GM21717 (cell line): ENCODE data around the gene P3H3.

Experiments
- ATAC-seq: cut with Tn5 transposase; IDR thresholded peaks from one replicate; pipeline ENCODE4 v1.9.1; 2021; ENCODE audit warnings: mild to moderate bottlenecking, moderate library complexity; ENCODE audit not compliant: unreplicated experiment

Gene P3H3

DNA sequence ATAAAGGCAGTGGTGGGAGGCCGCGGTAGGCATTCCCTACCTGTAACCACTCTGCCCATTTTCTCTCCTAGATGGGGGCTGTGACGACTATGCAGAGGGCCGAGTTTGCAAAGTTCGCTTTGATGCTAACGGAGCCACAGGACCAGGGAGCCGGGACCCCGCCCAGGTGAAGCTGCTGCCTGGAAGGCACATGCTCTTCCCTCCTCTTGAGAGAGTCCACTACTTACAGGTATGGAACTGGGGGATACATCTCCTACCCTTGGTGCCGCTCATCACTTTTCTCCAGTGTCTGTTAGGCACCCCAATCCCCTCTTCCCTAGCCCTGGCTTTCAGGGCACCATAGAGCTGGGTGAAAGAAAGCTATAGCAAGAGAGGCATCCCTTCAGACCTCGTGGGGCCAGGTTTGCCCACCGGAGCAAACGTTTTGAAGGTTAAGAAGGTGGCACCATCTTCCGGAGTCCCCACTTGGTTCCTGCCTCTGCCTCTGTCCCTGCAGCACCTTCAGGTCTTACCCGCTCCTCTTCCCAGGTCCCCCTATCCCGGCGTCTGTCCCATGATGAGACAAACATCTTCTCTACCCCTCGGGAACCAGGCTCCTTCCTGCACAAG lies 2.0 kb upstream of the P3H3 start:
- no peak for ATAC-seq

DNA sequence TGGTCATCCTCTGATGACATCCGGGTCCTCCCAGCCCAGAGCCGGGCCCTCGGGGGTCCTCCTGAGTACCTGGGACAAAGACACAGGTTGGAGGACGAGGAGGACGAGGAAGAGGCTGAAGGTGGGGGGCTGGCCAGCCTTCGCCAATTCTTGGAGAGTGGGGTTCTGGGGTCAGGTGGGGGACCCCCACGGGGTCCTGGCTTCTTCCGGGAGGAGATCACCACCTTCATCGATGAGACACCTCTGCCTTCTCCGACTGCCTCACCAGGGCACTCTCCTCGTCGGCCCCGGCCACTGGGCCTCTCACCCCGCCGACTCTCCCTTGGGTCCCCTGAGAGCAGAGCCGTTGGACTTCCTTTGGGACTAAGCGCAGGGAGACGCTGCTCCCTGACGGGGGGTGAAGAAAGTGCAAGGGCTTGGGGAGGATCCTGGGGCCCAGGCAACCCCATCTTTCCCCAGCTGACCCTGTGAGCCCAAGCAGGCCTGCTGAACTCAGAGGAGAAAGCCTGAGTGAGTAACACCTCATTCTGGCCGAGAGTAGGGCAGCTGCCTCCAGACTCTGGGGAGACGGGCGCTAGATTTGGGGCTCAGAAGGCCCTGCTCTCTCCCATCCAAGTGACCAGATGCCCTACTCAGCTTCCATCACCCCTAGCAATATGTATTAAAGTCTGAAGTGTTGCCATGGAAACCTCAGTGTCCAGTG lies 1.3 kb upstream of the P3H3 start:
- no peak for ATAC-seq

DNA sequence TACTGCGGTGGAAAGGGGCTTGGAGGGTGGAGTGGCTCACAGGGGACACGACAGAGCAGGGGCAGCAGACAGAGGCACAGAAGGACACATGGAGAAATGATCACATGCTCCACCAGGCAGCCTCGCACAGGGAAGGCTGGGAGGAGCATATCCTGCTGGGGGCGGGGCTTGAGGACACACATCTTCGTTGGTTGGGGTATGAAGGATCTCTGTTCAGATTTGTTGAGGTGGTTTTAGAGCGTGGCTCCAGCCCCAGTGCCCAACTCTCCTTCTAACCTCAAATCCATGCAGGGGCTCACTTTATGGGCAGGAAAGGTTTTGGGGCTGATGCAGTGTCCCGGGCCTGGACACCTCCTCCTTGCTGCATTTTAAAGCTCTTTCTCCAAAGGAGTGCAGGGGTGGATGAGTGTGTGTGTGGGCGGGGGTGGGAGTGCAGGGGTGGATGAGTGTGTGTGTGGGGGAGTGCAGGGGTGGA lies 733 bp upstream of the P3H3 start:
- no peak for ATAC-seq

DNA sequence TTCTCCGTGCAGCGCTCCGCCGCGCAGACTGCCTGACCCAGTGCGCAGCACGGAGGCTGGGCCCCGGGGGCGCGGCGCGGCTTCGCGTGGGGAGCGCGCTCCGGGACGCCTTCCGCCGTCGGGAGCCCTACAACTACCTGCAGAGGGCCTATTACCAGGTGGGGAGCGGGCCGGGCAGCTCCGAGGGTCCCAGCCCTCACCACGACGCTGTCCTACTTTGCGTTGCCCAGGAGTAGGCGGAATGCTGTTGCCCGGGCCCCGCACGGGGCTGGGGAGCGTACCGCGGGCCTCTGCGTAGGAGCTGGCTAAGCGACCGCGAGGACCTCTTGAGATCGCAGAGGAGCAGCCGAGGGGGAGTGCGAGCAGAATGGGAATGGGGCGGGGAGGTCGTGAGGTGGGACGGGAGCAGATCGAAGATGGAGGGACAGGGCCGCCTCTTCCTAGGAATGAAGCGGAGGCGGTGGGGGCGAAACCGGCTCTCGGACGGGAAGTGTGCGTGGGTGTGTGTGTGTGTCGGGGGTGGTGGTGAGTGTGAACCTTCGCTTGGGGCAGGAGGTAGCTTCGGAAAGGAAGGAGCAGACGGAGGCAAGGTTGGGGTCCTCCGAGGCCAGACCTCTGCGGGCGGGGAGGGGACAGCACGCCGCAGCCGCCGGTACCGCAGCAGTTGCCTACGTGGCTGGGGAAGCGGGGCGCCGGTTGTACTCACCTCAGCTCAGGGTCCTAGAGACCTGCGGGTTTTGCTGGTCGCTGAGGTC lies 751 bp downstream of the P3H3 start:
- ATAC-seq = no peak

DNA sequence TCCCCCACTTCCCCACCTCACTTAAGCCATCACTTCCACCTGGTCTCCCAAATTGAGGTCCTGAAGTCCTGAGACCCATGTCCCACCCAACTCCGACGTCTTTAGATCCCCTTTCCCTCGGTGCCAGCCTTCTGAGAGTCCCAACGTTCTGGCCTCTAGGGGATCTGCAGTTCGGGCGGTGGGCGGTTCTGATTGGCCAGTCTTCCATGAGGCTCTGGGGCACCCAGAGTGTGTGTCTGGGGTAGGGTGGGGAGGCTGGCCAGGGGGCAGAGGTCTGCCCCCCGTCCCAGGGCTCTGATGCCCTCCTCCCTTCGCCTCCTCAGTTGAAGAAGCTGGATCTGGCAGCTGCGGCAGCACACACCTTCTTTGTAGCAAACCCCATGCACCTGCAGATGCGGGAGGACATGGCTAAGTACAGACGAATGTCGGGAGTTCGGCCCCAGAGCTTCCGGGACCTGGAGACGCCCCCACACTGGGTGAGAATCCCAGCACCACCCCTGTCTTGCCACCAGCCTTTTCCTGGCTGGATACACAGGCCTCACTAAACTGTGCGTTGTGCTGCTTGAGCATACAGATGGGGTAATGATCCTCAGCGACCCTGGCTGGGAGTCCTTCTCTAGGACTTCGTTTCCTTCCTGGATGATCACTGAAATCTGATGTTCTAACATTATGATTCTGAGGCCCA lies 1.5 kb downstream of the P3H3 start:
- no peak for ATAC-seq

DNA sequence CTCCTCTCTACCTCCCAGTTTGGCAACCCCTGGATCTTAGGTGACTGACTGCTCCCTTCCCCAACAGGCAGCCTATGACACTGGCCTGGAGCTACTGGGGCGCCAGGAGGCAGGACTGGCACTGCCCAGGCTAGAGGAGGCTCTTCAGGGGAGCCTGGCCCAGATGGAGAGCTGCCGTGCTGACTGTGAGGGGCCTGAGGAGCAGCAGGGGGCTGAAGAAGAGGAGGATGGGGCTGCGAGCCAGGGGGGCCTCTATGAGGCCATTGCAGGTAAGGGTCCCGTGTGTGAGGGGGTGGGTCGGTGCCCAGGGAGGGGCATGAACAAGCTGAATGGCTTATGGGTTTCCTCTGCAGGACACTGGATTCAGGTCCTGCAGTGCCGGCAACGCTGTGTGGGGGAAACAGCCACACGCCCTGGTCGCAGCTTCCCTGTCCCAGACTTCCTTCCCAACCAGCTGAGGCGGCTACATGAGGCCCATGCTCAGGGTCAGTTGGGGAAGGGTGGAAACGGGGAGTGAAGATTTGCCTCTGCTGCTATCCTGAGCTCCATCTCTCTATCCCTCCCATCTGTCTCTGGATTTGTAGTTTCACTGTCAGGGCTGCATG lies 2.2 kb downstream of the P3H3 start:
- ATAC-seq = no peak

DNA sequence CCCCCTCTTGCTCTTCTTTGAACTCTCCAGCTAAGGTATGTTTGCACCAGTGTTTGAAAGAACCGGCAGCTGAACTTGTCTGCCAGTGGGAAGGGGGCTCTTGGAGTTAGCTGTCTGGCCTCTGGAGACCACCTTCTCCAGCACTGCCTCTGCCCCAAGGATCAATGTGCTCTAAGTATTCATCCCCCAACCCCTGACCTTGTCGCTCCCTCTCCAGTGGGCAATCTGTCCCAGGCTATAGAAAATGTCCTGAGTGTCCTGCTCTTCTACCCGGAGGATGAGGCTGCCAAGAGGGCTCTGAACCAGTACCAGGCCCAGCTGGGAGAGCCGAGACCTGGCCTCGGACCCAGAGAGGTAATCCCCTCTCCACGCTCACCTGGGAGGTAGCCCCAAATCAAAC lies 2.8 kb downstream of the P3H3 start:
- ATAC-seq = no peak

DNA sequence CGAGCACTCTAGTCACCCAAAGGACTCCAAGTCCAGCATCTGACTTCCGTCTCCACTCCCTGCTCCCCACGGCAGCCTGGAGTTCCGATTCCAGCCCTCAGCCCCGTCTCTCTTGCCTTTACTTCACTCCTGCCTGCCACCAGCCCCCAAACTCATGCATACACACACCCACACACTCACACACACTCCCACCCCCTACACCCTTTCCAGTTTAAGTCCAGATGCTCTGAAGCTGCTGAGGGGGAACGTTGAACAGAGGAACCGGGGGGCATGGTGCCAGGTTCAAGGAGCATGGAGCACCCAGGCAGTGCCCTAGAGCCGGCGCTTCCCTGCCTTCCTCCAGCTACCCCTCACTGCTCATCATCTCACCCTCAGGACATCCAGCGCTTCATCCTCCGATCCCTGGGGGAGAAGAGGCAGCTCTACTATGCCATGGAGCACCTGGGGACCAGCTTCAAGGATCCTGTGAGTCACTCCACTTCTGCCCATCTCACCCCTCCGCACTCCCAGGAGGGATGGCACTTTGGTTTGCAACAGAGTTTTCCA lies 3.3 kb downstream of the P3H3 start:
- ATAC-seq = no peak

DNA sequence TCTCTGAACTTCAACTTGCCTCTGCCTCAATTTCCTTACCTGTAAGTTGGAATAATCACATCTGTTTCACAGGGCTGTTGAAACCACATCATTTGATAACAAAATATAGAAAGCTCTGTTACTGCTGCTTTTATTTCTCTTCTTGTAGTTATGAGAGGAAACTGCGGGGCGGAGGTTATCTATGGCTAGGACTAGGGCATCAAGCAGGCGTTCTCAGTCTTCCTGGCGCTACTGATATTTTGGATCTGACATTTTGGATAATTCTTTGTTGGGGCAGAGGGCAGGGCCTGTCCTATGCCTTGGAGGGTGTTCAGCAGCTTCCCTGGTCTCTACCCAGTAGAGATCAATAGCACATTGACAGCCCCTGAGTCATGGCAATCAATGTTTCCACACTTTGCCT lies 3.9 kb downstream of the P3H3 start:
- ATAC-seq = no peak

DNA sequence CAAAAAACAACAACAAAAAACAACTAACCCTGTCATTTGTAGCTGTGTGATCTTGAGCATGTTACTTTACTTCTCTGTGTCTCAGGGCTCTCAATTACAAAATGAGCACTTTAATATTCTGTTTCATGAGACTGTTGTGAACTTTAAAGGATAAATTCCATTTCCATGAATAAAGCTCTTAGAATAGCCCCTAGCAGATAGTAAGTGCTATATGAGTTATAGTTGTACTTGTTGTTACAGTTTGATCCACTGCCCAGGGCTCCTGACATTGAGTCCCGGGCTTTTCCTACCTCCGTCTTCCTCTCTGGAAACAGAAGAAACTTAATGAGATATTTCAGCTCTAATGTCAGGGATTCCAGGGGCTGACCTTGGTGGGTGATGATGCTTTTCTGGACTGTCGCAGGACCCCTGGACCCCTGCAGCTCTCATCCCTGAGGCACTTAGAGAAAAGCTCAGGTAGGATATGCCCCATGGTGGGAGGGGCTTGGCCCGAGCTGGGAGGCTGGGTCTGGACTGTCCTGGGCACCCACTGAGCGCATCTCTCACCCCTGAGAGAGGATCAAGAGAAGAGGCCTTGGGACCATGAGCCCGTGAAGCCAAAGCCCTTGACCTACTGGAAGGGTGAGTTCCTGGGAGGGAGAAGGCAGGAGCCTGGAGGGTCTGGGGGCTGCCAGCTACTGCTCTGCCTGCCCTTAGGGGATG lies 5.1 kb downstream of the P3H3 start:
- no peak for ATAC-seq

DNA sequence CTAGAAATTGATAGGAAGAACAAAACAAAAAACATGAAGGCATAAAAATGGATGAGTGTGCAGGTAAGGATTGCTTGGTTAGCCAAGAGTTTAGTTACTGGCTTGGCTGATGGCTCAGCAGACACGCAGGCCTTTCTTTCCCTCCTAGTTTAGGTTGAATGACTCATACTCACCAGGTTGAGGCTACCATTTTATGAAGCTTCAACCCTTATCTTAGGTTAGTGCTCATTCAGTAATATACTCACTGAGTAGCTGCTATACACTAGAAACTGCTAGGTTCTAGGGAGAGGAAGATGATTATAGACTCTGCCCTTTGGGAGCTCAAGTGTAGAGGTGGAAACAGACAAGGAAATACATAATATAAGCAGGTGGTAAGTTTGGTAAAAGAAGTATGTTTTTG lies 6.0 kb downstream of the P3H3 start:
- ATAC-seq = no peak

DNA sequence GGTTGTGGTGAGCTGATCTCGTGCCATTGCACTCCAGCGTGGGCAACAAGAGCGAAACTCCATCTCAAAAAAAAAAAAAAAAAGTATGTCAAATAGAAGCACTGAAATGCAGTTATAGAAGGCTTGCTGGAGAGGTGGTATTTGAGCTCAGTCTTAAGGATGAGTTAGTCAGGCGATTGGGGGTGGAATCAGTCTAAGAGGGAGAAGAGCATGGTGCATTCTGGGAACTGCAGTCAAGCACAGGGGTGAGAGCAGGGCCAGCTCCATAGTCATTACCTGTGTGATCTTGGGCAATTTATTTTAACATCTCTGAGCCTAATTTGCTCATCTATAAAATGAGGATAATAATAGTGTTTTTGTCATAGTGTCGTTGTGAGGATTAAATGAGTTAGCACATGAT lies 6.7 kb downstream of the P3H3 start:
- ATAC-seq = no peak

DNA sequence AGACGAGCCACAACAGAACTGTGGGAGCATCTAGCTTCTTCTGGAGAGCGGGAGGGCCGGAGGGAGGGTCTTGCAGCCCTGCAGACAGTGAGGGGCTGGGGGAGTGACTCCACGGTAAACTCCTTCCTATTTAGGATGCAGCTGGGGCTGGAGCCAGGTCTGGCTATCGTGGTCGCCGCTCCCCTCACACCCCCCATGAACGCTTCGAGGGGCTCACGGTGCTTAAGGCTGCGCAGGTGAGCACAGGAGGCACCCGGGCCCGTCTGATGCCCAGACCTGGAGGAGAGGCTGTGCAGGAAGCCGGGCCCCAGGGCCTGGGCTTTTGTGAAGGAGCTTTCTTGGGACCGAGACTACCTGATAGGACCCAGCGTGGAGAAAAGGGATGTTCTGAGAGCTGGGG lies 8.6 kb downstream of the P3H3 start:
- no peak for ATAC-seq

DNA sequence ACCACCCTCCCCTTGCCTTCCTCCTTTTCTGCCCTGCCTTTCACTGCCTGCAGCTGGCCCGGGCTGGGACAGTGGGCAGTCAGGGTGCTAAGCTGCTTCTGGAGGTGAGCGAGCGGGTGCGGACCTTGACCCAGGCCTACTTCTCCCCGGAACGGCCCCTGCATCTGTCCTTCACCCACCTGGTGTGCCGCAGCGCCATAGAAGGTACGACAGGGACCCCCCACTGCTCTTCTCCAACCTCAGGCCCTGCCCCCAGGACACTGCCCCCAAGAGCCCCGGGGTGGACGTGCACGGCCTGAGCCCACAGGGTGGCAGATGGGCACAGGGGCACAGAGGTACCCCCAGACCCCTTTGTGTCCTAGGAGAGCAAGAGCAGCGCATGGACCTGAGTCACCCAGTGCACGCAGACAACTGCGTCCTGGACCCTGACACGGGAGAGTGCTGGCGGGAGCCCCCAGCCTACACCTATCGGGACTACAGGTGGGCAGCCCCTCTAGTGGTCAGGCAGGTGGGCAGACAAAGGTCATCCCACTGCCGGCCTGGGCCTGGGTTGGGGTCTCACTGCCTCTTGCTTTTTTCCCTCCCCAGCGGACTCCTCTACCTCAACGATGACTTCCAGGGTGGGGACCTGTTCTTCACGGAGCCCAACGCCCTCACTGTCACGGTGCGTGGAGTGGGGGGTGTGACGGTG lies 9.3 kb downstream of the P3H3 start:
- ATAC-seq = no peak

DNA sequence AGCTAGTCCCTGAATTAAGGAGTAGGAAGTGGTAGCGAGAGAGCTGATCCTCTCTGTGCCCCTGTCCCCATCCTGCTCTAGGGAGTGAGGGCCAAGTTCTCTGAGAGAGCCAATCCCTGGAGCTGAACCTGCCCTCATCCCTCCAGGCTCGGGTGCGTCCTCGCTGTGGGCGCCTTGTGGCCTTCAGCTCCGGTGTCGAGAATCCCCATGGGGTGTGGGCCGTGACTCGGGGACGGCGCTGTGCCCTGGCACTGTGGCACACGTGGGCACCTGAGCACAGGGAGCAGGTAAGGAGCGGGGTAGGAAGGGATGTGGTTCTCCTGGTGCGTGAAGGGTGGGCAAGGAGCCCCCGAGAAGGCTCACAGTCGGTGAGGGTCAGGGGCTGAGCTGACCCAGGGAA lies 10.6 kb downstream of the P3H3 start:
- ATAC-seq = no peak

DNA sequence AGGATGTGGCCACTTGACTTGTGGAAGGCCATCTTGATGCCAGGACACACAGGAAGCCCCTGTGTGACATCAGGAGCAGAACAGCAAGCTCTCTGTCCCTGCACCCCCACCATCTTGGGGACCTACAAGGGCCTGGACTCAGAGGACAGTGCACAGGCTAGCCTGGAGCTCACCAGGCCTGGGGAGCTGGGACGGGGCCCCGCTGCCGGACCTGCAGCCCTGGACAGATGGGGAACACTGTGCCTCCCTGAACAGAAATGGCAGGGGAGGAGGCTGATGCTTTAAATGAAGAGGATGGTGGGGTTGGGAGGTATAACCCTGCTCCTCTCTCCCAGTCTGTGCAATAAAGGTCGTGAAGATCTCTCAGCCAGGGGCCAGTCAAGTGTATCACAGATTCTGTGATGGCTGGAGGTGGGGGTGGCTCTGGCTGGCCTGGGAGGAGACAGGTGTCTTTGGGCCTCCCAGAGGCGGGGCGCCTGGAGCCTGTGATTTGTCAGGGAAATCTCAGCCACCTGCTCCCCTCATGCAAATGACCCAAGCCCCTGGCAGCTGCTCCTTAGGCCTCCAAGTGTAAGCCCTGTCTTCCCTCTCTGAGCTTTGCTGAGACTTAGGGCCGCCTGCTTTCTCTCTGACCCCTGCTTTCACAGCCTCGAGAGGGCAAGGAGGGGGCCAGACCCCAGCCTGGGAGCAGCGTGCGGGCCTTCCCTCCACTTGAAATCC lies 11.4 kb downstream of the P3H3 start:
- peak; percentile 70 for ATAC-seq

DNA sequence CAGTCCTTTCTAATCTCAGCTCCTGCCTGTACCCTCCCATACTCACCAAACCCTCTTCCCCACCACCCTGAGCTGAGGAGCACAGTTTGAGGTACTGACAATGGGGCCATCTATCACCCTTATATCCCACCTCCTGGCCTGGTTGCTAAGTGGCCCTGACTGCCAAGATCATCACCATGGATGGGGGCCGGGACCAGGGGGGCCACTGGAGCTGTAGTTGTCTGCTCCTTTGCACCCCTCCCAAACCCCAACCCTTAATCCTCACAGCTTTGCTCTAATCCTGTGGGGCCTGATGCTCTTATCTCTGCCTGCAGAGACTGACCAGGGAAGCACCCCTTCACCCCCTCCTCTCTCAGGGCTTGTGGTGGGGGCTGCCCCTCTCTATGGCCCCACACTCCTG lies 12.1 kb downstream of the P3H3 start:
- no peak for ATAC-seq

DNA sequence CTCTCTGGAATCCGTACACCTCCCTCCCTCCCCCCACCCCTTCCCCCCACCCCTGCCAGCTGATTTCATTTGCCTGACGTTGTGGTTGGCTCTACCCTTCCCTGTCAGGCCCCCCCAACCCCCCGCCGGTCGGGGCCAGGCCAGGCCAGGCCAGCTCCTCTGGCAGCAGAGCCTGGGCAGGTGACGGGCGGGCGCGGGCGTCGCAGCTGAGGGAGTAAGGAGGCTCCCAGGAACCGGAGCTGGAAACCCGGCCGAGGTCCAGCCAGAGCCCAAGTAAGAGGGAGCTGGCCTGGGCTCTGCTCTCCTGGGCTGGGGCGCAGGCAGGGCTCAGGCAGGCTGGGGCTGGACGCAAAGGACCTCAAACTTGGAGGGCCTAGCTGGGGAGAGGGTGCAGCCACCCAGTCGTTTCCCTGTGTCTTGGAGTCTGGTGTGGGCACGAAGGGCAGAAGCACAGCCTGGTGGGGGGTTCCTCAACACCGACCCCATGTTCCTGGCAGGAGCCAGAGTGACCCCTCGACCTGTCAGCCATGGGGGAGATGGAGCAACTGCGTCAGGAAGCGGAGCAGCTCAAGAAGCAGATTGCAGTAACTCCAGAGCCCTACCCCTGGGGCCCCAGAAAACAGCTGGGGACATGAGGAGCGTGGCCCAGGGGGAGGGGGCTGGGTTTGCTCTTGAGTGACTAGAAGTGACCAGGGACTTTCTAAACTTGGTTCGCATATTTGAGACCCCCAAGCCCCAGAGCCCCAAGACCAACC lies 12.7 kb downstream of the P3H3 start, which contains the start of gene GNB3:
TSS of gene GNB3 (plus strand) at position 165 of the 755 bp plus-strand sequence. CDS start at position 528, 363 bp downstream.
- no peak for ATAC-seq
